ENCODE measurements around the gene ULBP2.
A peak's percentile ranks its signal among the peaks of the same experiment; 100 is the strongest.
"Not testable (repeated sequence)": the region's sequence is repeated elsewhere in the genome, so short reads cannot be mapped to it uniquely, and the experiment has no call there.

Gene ULBP2

DNA sequence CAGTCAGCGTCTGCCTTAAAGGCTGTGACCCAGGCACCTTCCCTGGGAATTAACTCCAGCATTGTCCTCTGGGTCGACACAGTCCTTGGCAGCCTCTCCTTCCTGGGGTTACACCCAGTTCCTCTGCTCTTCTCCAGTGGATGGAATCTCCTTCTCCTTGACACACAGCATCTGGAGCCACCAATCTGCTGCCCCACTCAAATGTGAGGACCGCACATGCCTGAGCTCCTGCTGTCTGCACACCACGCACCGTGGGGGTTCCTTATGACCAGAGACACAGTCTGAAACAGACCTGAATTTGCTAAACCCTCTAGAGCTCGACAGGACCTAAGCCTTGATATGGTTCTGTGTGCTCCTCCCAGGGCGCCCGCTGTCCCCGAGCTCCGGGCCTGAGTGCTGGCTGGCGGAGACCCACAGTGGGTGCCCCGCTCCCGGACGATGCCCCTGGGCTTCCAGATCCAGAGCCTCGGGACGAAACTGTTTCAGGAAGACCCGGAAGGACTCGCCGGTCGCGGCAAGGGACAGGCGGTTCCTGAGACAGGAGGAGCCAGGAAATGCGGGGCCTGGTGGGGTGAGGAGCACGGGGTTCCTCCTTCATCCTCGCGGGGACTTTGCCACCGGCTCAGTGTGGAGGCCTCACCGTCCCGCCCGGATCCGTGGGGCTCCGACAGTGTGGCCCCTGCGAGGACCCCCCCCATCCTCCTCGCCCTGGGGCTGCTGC, 16.4 kb upstream of the ULBP2 start:
- DNase-seq (ENCODE audit: insufficient read length, low spot score), result no peak
- TF ChIP-seq, protein P1, sequence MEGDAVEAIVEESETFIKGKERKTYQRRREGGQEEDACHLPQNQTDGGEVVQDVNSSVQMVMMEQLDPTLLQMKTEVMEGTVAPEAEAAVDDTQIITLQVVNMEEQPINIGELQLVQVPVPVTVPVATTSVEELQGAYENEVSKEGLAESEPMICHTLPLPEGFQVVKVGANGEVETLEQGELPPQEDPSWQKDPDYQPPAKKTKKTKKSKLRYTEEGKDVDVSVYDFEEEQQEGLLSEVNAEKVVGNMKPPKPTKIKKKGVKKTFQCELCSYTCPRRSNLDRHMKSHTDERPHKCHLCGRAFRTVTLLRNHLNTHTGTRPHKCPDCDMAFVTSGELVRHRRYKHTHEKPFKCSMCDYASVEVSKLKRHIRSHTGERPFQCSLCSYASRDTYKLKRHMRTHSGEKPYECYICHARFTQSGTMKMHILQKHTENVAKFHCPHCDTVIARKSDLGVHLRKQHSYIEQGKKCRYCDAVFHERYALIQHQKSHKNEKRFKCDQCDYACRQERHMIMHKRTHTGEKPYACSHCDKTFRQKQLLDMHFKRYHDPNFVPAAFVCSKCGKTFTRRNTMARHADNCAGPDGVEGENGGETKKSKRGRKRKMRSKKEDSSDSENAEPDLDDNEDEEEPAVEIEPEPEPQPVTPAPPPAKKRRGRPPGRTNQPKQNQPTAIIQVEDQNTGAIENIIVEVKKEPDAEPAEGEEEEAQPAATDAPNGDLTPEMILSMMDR (IDR thresholded peaks at IDR 0.05; ENCODE audit: insufficient read depth, missing control alignments), result no peak
- no peak for FAIRE-seq

DNA sequence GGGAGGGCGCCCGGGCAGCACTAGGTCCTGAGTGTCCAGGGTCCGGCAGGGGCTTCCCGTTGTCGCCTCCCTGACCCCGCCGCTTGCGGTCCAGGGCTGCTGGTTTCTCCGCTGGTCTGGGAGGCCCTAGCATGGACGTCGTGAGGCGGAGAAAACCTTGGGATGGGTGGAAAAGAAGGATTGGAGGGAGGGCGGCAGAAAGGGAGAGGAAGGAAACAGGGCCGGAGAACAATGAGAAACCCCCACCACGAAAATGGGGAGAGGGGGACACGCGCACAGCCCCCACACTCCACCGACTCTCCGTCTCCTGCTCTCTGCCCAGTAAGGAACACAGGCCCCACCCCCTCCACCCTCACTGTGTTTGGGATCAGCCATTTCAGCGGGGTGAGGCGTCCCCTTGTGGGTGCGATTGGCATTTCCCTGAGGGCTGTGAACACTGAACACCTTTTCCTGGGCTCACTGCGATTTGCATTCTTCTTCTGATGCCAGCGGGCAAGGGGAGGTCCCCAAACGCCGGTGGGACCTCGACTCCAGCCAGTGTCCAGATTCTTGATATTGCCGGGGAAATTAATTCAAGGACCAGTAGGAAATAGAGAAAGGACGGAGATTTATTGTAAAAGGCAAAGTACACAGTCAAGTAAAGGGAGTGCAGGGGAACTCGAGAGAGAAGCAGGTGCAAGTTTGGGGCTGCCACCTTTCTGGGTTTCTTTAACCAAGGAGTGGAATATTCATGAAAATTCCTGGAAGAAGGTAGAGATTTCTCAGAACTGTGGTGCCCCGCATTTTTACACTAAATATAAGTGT, 15.6 kb upstream of the ULBP2 start:
- TF ChIP-seq, protein P1 (IDR thresholded peaks at IDR 0.05; ENCODE audit: insufficient read depth, missing control alignments), result peak; percentile 93
- FAIRE-seq (no peak), DNase-seq (ENCODE audit: insufficient read length, low spot score) (no peak)

DNA sequence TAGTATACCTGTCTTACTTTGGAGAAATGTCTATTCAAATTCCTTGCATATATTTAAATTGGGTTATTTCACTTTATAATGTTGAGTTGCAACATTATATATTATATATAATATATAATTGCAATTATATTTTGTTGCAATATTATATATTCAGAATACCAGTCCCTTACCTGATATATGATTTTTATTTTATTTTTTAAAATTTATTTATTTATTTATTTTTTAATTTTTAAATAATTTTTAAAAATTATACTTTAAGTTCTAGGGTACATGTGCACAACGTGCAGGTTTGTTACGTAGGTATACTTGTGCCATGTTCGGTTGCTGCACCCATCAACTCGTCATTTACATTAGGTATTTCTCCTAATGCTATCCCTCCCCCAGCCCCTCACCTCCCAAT, 14.8 kb upstream of the ULBP2 start:
- DNase-seq (ENCODE audit: insufficient read length, low spot score); FAIRE-seq: not testable (repeated sequence)

DNA sequence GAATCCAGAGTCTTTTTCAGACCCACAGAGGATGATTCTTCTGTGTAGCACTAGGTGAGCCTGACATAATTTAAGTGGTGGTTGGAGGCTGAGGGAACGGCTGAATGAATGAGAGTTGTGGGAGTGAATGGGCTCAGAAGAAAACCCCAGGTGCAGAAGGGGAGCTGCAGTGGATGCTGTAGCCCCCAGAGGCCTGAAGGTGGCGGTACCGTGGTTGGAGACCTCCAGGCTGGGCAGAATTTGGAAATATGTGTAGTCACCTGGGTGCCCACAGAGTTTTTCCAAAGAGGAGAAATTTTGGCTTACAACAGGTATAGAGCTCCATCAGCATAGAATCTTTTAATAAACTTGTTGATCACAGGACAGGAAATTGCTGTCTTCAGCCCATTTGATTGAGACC, 12.4 kb upstream of the ULBP2 start:
- TF ChIP-seq, protein P1 (IDR thresholded peaks at IDR 0.05; ENCODE audit: insufficient read depth, missing control alignments), result peak; percentile 24
- FAIRE-seq (no peak), DNase-seq (ENCODE audit: insufficient read length, low spot score) (no peak)

DNA sequence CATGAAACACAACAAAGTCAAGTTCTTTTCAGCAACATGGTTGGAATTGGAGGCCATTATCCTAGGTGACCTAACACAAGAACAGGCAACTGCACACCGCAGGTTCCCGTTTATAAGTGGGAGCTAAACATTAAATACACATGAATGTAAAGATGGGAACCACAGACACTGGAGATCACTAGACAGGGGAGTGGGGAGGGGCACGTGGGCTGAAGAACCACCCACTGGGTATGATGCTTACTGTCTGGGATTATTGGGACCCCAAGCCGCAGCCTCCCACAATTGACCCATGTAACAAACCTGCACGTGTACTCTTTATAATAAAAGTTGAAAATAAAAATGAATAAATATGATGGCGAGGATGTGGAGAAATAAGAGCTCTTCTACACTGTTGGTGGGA, 10.3 kb upstream of the ULBP2 start:
- no peak for FAIRE-seq
- no peak for DNase-seq (ENCODE audit: insufficient read length, low spot score)
- TF ChIP-seq, protein P1 (IDR thresholded peaks at IDR 0.05; ENCODE audit: insufficient read depth, missing control alignments), result no peak

DNA sequence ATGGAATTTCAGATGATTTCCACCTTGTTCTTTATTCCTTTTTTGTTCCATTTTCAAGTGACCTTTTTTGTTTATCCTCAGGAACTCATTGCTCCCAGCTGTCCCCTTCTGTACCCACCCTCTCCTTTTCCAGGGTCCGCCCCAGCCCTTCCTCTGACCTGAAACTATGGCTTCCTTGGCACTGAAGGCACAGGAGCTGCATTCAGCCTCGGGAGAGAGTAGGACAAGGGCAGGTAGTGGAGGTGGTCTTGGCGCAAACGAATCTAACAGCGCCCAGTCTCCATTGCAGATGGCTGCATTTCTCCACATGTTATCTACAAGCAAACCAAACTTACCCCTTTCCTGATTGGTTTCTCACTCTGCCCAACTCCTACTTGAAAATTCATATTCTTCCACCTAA, 8.8 kb upstream of the ULBP2 start:
- TF ChIP-seq, protein P1 (IDR thresholded peaks at IDR 0.05; ENCODE audit: insufficient read depth, missing control alignments), result no peak
- FAIRE-seq (no peak), DNase-seq (ENCODE audit: insufficient read length, low spot score) (no peak)

DNA sequence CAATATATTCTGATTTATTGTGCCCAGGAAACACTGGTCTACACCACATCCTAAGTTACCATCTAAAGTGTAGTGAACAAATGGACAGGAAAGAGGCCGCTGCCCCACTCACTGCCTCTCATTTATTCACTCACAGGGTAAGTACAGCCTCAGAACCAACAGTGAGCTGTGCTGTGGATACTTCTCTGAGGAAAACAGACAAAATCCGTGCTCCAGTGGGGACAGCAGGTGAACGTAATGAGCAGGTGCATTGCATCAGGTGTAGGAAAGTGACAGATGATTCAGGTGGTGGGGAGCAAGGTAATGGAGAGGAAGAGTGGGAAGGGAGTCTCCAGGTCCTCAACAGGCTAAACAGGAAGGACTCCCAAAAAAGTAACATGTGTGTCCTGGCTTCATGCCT, 8.4 kb upstream of the ULBP2 start:
- no peak for DNase-seq (ENCODE audit: insufficient read length, low spot score)
- FAIRE-seq, result no peak
- TF ChIP-seq, protein P1 (IDR thresholded peaks at IDR 0.05; ENCODE audit: insufficient read depth, missing control alignments), result no peak
